ENCODE results near the gene ODAD4. TPM values are rescaled to one million over a fixed set of nuclear protein-coding genes. Genes with fewer than 3 reads are reported as not detected.

ODAD4 gene
- total RNA-seq, 2 donors from 2014 or later, result 1.1 to 2.2 TPM

DNA sequence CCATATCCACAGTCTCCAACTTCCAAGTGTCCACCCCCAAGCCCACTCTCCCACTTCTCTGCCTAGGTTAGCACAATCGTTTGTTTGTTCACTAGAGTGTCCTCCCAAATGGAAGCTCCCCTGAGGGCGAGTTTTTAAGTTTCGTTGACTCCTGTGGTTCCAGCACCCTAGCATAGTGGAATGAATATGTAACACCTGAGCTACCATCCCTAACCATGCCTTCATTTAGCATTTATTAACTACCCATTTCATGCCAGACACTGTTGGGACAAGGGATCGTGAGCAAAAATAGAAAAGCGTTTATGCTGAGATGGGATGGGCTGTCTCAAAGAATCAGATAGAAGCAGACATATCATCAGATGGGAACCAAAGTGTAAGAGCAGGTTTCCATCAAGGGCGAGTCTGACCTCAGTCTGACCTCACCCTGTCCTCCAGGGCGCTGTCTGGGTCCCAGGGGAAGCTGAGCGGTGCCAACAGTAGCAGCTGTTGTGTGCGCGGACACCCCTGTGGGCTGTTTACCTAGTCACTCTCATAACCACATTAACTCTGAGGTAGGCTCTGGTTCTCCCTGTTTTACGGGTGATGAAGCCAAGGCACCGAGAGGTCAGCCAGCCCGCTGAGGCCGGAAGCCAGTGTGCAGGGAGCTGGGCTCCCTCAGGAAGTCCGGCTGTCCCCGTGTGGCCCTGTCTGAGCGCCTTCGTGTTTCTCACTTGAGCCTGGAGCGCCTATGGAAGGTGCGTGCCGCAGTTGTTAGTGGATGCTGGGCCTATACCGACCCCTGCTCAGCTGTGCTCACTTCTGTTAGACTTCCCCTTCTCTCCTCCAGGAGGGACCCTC lies 42.4 kb downstream of the ODAD4 start:
- Histone ChIP-seq H3K36me3 (peaks cover 44% of the 10 kb centered on the region), H3K4me3 (no peak overlapping the region), H3K4me1 (ENCODE audit: control insufficient read depth in 1 of 2, low read depth in 2 of 2) (peaks cover under 1 to 37% of the 10 kb centered on the region in 2 donors), H3K9me3 (no peaks in the 10 kb centered on the region), H3K27me3 (replicated peaks; ENCODE audit: insufficient read depth) (no peaks in the 10 kb centered on the region), H3K27ac (no peak overlapping the region)
- ATAC-seq (ENCODE audit: insufficient number of reproducible peaks, low FRiP score, low read depth), result no peak
- TF ChIP-seq, protein P1, sequence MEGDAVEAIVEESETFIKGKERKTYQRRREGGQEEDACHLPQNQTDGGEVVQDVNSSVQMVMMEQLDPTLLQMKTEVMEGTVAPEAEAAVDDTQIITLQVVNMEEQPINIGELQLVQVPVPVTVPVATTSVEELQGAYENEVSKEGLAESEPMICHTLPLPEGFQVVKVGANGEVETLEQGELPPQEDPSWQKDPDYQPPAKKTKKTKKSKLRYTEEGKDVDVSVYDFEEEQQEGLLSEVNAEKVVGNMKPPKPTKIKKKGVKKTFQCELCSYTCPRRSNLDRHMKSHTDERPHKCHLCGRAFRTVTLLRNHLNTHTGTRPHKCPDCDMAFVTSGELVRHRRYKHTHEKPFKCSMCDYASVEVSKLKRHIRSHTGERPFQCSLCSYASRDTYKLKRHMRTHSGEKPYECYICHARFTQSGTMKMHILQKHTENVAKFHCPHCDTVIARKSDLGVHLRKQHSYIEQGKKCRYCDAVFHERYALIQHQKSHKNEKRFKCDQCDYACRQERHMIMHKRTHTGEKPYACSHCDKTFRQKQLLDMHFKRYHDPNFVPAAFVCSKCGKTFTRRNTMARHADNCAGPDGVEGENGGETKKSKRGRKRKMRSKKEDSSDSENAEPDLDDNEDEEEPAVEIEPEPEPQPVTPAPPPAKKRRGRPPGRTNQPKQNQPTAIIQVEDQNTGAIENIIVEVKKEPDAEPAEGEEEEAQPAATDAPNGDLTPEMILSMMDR (IDR thresholded peaks at IDR 0.05), result no peak
- DNase-seq (ENCODE audit: low spot score), result no peak

DNA sequence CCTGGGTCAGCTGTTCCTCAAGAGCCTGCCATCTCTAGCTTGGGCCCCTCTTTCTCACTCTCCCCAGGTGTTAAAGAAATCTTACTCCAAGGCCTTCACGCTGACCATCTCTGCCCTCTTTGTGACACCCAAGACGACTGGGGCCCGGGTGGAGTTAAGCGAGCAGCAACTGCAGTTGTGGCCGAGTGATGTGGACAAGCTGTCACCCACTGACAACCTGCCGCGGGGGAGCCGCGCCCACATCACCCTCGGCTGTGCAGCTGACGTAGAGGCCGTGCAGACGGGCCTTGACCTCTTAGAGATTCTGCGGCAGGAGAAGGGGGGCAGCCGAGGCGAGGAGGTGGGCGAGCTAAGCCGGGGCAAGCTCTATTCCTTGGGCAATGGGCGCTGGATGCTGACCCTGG lies 43.0 kb downstream of the ODAD4 start:
- H3K9me3 ChIP-seq, result no peaks in the 10 kb centered on the region
- DNase-seq (ENCODE audit: low spot score) (no peak), ATAC-seq (ENCODE audit: insufficient number of reproducible peaks, low FRiP score, low read depth) (no peak)
- H3K4me3 ChIP-seq, result no peak overlapping the region
- TF ChIP-seq, protein P1 (IDR thresholded peaks at IDR 0.05), result no peak
- H3K27ac ChIP-seq, result no peak overlapping the region
- H3K4me1 ChIP-seq (ENCODE audit: control insufficient read depth in 1 of 2, low read depth in 2 of 2), result peaks cover 0 to 31% of the 10 kb centered on the region in 2 donors
- H3K36me3 ChIP-seq, result peaks cover 48% of the 10 kb centered on the region
- H3K27me3 ChIP-seq (replicated peaks; ENCODE audit: insufficient read depth), result no peaks in the 10 kb centered on the region

DNA sequence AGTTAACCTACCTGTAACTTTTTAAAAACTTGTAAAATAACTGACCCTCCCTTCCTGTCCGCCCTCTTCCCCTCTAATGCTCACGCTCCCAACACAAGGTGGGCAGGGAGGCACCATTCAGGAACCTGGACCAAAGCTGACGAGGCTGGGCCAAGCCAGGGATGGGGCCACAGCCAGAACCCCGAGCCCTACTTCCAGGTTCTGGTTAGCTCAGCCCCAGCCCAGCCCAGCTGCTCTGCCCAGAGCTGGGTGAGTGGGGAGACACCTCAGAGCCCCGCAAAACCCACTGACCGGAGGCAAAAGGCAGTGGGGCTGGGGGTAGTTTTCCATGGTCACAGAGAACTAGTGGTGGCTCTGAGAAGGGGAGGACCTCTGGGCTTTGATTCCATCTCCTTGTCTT lies 43.6 kb downstream of the ODAD4 start:
- H3K27me3 ChIP-seq (replicated peaks; ENCODE audit: insufficient read depth), result no peaks in the 10 kb centered on the region
- peaks cover 0 to 27% of the 10 kb centered on the region in 2 donors for H3K4me1 ChIP-seq (ENCODE audit: control insufficient read depth in 1 of 2, low read depth in 2 of 2)
- H3K27ac ChIP-seq, result no peak overlapping the region
- H3K4me3 ChIP-seq, result no peak overlapping the region
- TF ChIP-seq, protein P1 (IDR thresholded peaks at IDR 0.05), result no peak
- H3K36me3 ChIP-seq, result peaks cover 46% of the 10 kb centered on the region
- DNase-seq (ENCODE audit: low spot score) (no peak), ATAC-seq (ENCODE audit: insufficient number of reproducible peaks, low FRiP score, low read depth) (no peak)
- no peaks in the 10 kb centered on the region for H3K9me3 ChIP-seq

DNA sequence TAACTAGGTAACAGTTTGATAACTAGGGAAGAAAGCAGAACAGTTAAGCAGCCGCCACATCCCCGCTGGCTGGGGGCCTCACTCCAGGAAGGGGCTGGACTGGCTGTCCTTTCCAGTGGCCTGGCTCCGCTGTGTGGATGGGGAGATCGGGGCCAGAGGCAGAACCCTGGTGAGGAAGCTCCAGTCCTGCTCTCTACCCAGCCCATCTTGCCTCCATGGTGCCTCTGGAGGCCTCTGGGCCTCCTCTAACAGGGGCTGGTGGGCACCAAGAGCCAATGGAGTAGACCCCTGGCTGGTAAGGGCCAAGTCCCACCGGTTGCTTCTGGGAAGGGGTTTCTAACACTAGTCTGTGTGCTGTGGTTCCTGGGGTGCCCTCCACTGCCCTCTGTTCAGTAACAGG lies 44.2 kb downstream of the ODAD4 start:
- H3K27ac ChIP-seq, result no peak overlapping the region
- peaks cover 40% of the 10 kb centered on the region for H3K36me3 ChIP-seq
- H3K4me1 ChIP-seq (ENCODE audit: control insufficient read depth in 1 of 2, low read depth in 2 of 2), result peaks cover 0 to 20% of the 10 kb centered on the region in 2 donors
- TF ChIP-seq, protein P1 (IDR thresholded peaks at IDR 0.05), result no peak
- ATAC-seq (ENCODE audit: insufficient number of reproducible peaks, low FRiP score, low read depth) (no peak), DNase-seq (ENCODE audit: low spot score) (no peak)
- H3K4me3 ChIP-seq, result no peak overlapping the region
- no peaks in the 10 kb centered on the region for H3K27me3 ChIP-seq (replicated peaks; ENCODE audit: insufficient read depth)
- H3K9me3 ChIP-seq, result no peaks in the 10 kb centered on the region

DNA sequence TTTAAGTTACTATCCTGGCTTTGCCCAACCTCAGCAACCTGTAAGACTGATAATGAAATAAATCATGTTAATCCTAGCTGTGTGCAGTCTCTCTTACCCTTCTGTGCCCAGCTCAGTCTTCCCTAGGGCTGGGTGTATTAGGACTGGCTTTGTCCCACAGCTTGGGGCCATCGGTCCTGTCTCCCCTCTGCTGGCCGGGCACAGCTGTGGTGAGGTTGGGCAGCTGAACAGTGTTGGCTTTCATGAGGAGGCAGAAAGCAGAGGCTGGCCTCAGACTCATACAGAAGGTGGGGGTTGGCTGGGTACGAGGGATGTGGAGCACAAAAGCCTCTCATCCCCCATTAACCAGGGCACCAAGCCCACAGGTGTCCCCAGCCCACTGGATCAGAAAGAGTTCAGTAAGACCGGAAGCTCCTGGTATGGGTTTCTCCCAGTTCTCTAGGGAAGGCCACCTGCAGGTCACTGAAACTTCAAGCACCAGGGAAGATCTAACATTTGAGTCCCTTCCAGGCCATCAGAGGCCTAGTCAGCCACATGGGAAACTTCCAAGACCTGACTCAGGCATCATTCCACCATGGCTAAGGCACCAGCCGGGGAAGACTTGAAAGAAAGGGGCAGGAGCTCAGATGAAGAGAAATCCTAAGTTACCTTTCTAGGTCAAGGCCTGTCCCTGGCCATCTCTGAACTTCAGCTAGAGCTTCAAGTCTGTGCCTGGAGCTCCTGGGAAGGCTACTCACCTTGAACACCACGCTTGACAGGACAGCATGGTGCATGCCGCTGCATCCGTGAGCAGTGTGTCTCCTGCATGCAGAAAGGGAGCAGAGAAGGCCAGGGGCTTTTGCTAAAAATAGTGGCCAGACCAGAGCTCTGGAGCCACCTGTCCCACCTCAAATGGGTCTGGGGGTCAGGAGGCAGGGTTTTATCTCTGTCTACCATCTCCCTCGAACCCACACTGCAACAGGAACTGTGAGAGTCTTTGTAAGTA lies 45.0 kb downstream of the ODAD4 start:
- Histone ChIP-seq H3K9me3 (no peaks in the 10 kb centered on the region), H3K27me3 (replicated peaks; ENCODE audit: insufficient read depth) (no peaks in the 10 kb centered on the region), H3K36me3 (peaks cover 43% of the 10 kb centered on the region), H3K4me1 (ENCODE audit: control insufficient read depth in 1 of 2, low read depth in 2 of 2) (peaks cover 0 to 19% of the 10 kb centered on the region in 2 donors), H3K27ac (peak overlapping the region in 1 of 2 donors; percentile 45), H3K4me3 (no peak overlapping the region)
- DNase-seq (ENCODE audit: low spot score), result no peak
- TF ChIP-seq, protein P1 (IDR thresholded peaks at IDR 0.05), result no peak
- ATAC-seq (ENCODE audit: insufficient number of reproducible peaks, low FRiP score, low read depth), result no peak

All from thoracic aorta (tissue), 2 donors.